Activated T-helper 2 cell treated with anti-CD3 and anti-CD28 coated beads, Interferon-gamma antibody, Interleukin-2, Interleukin-4, amounts not matched to agents 10 μg/mL and 5 μg/mL and 100 μg/mL, durations not matched to agents 14 hours and 24 hours and 36 hours (primary cell): ENCODE results near the gene FSTL3. TPM values are rescaled to one million over a fixed set of nuclear protein-coding genes. Genes with fewer than 3 reads are reported as not detected.
"Not testable (repeated sequence)": the region's sequence is repeated elsewhere in the genome, so short reads cannot be mapped to it uniquely, and the experiment has no call there.

ENCODE experiments used
- DNase-seq: peaks from one replicate; pipeline ENCODE4 v3.0.0; 2021; ENCODE audit warnings: low spot score
- H3K27ac Mint-ChIP-seq: one replicate; pipeline ENCODE4 v1.8.0; 2021; ENCODE audit warnings: mixed read lengths
- H3K27me3 Mint-ChIP-seq: one replicate; pipeline ENCODE4 v1.8.0; 2021; ENCODE audit warnings: low read depth, mixed read lengths
- H3K36me3 Mint-ChIP-seq: one replicate; pipeline ENCODE4 v1.8.0; 2021; ENCODE audit warnings: low read depth, mixed read lengths
- H3K4me1 Mint-ChIP-seq: one replicate; pipeline ENCODE4 v1.8.0; 2021; ENCODE audit warnings: low read depth, mixed read lengths
- H3K4me3 Mint-ChIP-seq: one replicate; pipeline ENCODE4 v1.8.0; 2021; ENCODE audit warnings: low read depth, mild to moderate bottlenecking, moderate library complexity, mixed read lengths
- H3K9me3 Mint-ChIP-seq: one replicate; pipeline ENCODE4 v1.8.0; 2021; ENCODE audit warnings: mixed read lengths
- intact Hi-C: fragments of 100-400 bp; cut with micrococcal nuclease; formaldehyde crosslinking; loops from one replicate; pipeline ENCODE4 v1.15.1; 2023
- total RNA-seq: library from RNA; stranded (reverse); gene quantifications from 2 replicates; pipeline ENCODE4 v1.2.3, GENCODE V29; 2022

FSTL3 gene
- total RNA-seq, 1 donor from 2014 or later: 8.0 TPM

- DNase-seq: no peak
- peaks cover 14% of the 10 kb centered on the region for H3K4me1 Mint-ChIP-seq
- H3K9me3 Mint-ChIP-seq: no peaks in the 10 kb centered on the region
- H3K27me3 Mint-ChIP-seq: no peaks in the 10 kb centered on the region
- peaks cover 33% of the 10 kb centered on the region for H3K36me3 Mint-ChIP-seq
- H3K27ac Mint-ChIP-seq: no peak overlapping the region
- peak overlapping the region; percentile 97 for H3K4me3 Mint-ChIP-seq
- intact Hi-C loops: no loop called here
Observed at GRCh38 chr19:658916-659839, 17.0 kb upstream of the FSTL3 start.

GRCh38 chr19:660793-661426 is 15.3 kb upstream of the FSTL3 start:
- intact Hi-C loops: loop anchor here (1.0 to 10.0 kb wide), 2 partner anchors 88 to 264 kb away; partner anchors contain the start of gene ARID3A
- H3K27ac Mint-ChIP-seq: peak overlapping the region; percentile 92
- peak overlapping the region; percentile 97 for H3K4me3 Mint-ChIP-seq
- no peaks in the 10 kb centered on the region for H3K9me3 Mint-ChIP-seq
- peaks cover 20% of the 10 kb centered on the region for H3K36me3 Mint-ChIP-seq
- no peak for DNase-seq
- peaks cover 15% of the 10 kb centered on the region for H3K4me1 Mint-ChIP-seq
- H3K27me3 Mint-ChIP-seq: no peaks in the 10 kb centered on the region

GRCh38 chr19:661427-662196 is 14.6 kb upstream of the FSTL3 start:
- H3K4me1 Mint-ChIP-seq: peaks cover 14% of the 10 kb centered on the region
- H3K4me3 Mint-ChIP-seq: peak overlapping the region; percentile 97
- no peaks in the 10 kb centered on the region for H3K9me3 Mint-ChIP-seq
- peak; percentile 70 for DNase-seq
- H3K36me3 Mint-ChIP-seq: peaks cover 20% of the 10 kb centered on the region
- H3K27ac Mint-ChIP-seq: peak overlapping the region; percentile 92
- intact Hi-C loops: loop anchor here (1.0 to 10.0 kb wide), 4 partner anchors 29 to 263 kb away; partner anchors contain the start of genes ARID3A, POLRMT and PTBP1
- H3K27me3 Mint-ChIP-seq: no peaks in the 10 kb centered on the region

GRCh38 chr19:662207-662961 is 13.8 kb upstream of the FSTL3 start:
- no peaks in the 10 kb centered on the region for H3K9me3 Mint-ChIP-seq
- H3K36me3 Mint-ChIP-seq: peaks cover 18% of the 10 kb centered on the region
- no peaks in the 10 kb centered on the region for H3K27me3 Mint-ChIP-seq
- peak; percentile 69 for DNase-seq
- intact Hi-C loops: loop anchor here (2.0 to 10.0 kb wide), 3 partner anchors 30 to 262 kb away; partner anchors contain the start of genes ARID3A, POLRMT and PTBP1
- H3K4me3 Mint-ChIP-seq: peak overlapping the region; percentile 97
- H3K4me1 Mint-ChIP-seq: peaks cover 14% of the 10 kb centered on the region
- H3K27ac Mint-ChIP-seq: peak overlapping the region; percentile 92

GRCh38 chr19:662962-663681 is 13.1 kb upstream of the FSTL3 start, which contains the start of gene RNF126:
Gene RNF126 (minus strand): TSS chr19:663214. CDS start chr19:663121, 93 bp downstream.
- DNase-seq: peak; percentile 84
- H3K4me1 Mint-ChIP-seq: peaks cover 14% of the 10 kb centered on the region
- H3K36me3 Mint-ChIP-seq: peaks cover 18% of the 10 kb centered on the region
- no peaks in the 10 kb centered on the region for H3K9me3 Mint-ChIP-seq
- H3K27me3 Mint-ChIP-seq: no peaks in the 10 kb centered on the region
- intact Hi-C loops: loop anchor here (1.0 to 10.0 kb wide), 4 partner anchors 17 to 262 kb away; partner anchors contain the start of genes ARID3A, POLRMT and PTBP1
- peak within 1 kb of the TSS; percentile 97 for H3K4me3 Mint-ChIP-seq
- peak within 1 kb of the TSS; percentile 92 for H3K27ac Mint-ChIP-seq

GRCh38 chr19:663682-664117 is 12.5 kb upstream of the FSTL3 start:
- peak overlapping the region; percentile 88 for H3K27ac Mint-ChIP-seq
- H3K4me1 Mint-ChIP-seq: peaks cover 14% of the 10 kb centered on the region
- peaks cover 3% of the 10 kb centered on the region for H3K27me3 Mint-ChIP-seq
- no peak for DNase-seq
- peak overlapping the region; percentile 80 for H3K4me3 Mint-ChIP-seq
- H3K9me3 Mint-ChIP-seq: no peaks in the 10 kb centered on the region
- intact Hi-C loops: loop anchor here (1.0 to 10.0 kb wide), 5 partner anchors 17 to 261 kb away; partner anchors contain the start of genes ARID3A, POLRMT and PTBP1
- peaks cover 18% of the 10 kb centered on the region for H3K36me3 Mint-ChIP-seq

- peak overlapping the region; percentile 64 for H3K4me3 Mint-ChIP-seq
- H3K27ac Mint-ChIP-seq: peak overlapping the region; percentile 52
- H3K27me3 Mint-ChIP-seq: peaks cover 8% of the 10 kb centered on the region
- no peaks in the 10 kb centered on the region for H3K9me3 Mint-ChIP-seq
- peaks cover 14% of the 10 kb centered on the region for H3K4me1 Mint-ChIP-seq
- peaks cover 18% of the 10 kb centered on the region for H3K36me3 Mint-ChIP-seq
- peak; percentile 72 for DNase-seq
- intact Hi-C loops: loop anchor here (1.0 to 10.0 kb wide), 3 partner anchors 40 to 260 kb away; partner anchors contain the start of gene ARID3A
Observed at GRCh38 chr19:664913-665443, 11.2 kb upstream of the FSTL3 start.

GRCh38 chr19:666985-667573 is 9.1 kb upstream of the FSTL3 start:
- H3K27me3 Mint-ChIP-seq, H3K4me1 Mint-ChIP-seq, DNase-seq, H3K27ac Mint-ChIP-seq, H3K36me3 Mint-ChIP-seq, H3K4me3 Mint-ChIP-seq, H3K9me3 Mint-ChIP-seq: not testable (repeated sequence)
- intact Hi-C loops: loop anchor here (10.0 kb wide), 1 partner anchor 258 kb away; the partner anchor contains the start of gene ARID3A

GRCh38 chr19:668675-669434 is 7.3 kb upstream of the FSTL3 start:
- H3K27ac Mint-ChIP-seq: not testable (repeated sequence)
- intact Hi-C loops: loop anchor here (10.0 kb wide), 1 partner anchor 256 kb away; the partner anchor contains the start of gene ARID3A

GRCh38 chr19:670609-671075 is 5.5 kb upstream of the FSTL3 start:
- Mint-ChIP-seq H3K27ac (no peak overlapping the region), H3K4me3 (no peak overlapping the region)
- no peak for DNase-seq

More at GRCh38 chr19:668675-669434, 7.3 kb upstream of the FSTL3 start:
- not testable (repeated sequence) for H3K27me3 Mint-ChIP-seq, H3K9me3 Mint-ChIP-seq, DNase-seq, H3K4me1 Mint-ChIP-seq, H3K4me3 Mint-ChIP-seq, H3K36me3 Mint-ChIP-seq

More at GRCh38 chr19:670609-671075, 5.5 kb upstream of the FSTL3 start:
- H3K9me3 Mint-ChIP-seq: no peaks in the 10 kb centered on the region
- no peaks in the 10 kb centered on the region for H3K4me1 Mint-ChIP-seq
- H3K27me3 Mint-ChIP-seq: peaks cover 13% of the 10 kb centered on the region
- no peaks in the 10 kb centered on the region for H3K36me3 Mint-ChIP-seq
- intact Hi-C loops: no loop called here
